GM12874 (cell line): ENCODE results near the gene KIF6.

Experiments used
- TF ChIP-seq, protein P1 (sequence below): IDR thresholded peaks from 2 replicates; pipeline ENCODE4 v1.5.1; 2011; ENCODE audit warnings: low read depth, mild to moderate bottlenecking, control low read depth, low read length, moderate library complexity; ENCODE audit not compliant: insufficient read depth

KIF6 gene

GRCh38 chr6:39294899-39295298 lies 430.3 kb downstream of the KIF6 start:
- TF ChIP-seq, protein P1, sequence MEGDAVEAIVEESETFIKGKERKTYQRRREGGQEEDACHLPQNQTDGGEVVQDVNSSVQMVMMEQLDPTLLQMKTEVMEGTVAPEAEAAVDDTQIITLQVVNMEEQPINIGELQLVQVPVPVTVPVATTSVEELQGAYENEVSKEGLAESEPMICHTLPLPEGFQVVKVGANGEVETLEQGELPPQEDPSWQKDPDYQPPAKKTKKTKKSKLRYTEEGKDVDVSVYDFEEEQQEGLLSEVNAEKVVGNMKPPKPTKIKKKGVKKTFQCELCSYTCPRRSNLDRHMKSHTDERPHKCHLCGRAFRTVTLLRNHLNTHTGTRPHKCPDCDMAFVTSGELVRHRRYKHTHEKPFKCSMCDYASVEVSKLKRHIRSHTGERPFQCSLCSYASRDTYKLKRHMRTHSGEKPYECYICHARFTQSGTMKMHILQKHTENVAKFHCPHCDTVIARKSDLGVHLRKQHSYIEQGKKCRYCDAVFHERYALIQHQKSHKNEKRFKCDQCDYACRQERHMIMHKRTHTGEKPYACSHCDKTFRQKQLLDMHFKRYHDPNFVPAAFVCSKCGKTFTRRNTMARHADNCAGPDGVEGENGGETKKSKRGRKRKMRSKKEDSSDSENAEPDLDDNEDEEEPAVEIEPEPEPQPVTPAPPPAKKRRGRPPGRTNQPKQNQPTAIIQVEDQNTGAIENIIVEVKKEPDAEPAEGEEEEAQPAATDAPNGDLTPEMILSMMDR = no peak

DNA sequence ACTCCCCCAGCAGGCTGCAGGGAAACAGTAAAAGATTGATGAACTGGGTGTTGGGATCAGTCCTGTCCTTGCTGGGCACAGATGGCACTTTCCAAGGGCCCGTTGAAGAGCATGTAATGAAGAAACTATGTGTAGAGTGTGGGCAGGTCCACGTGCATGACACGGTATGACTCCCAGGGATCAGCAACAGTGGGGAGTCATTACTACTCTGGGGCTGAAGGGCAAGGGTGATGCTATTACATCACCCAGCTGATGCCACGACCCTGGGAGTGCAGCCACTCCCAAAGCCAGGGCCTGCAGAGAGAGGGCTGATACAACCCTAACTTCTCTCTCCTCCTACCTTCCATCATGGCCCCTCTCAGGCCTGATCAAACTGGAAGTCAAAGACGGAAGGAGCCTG lies 431.1 kb downstream of the KIF6 start:
- TF ChIP-seq, protein P1 = no peak

GRCh38 chr6:39292637-39293036 lies 432.6 kb downstream of the KIF6 start:
- TF ChIP-seq, protein P1 = no peak

DNA sequence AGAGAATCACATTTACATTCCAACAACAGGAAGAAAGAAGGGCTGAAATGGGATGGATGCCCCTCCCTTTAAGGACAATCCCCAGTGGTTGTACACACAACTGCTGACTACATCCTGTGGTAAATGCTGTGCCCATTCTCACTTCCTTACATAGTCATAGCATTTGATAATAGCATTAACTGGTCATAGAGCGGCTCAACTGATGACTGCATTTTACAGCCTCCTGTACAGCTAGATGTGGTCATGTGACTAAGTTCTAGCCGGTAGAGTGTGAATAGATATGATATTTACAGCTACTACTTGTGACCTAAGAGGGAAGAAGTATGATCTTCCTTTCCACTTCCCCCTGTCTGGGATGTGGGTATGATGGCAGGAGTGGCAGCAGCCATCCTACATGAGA lies 435.7 kb downstream of the KIF6 start:
- TF ChIP-seq, protein P1 = no peak

GRCh38 chr6:39287601-39288000 lies 437.6 kb downstream of the KIF6 start:
- TF ChIP-seq, protein P1 = no peak

DNA sequence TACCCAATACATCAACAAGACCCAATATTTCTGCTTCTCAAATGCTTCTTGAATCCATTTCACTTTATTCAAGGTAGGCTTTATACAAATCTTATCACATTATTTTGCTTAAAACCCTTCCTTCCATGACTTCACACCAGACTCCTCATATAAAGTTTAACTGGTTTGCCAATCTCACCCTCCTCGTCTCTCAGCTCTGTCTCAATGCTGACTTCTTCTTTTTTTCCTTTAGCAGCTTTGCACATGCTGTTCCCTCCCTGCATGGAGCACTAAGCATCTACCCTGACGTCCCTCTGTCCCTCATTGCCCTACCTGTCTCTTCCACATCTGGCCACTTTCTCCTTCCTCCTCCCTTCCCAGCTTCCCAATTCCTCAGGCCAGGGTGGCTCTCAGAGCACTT lies 442.4 kb downstream of the KIF6 start:
- TF ChIP-seq, protein P1 = no peak

- TF ChIP-seq, protein P1 = no peak
Observed at GRCh38 chr6:39281312-39281980, 443.8 kb downstream of the KIF6 start.
